HG03196 (cell line): ENCODE measurements around the gene PPP2CA.
"Not testable (repeated sequence)": the region's sequence is repeated elsewhere in the genome, so short reads cannot be mapped to it uniquely, and the experiment has no call there.

ENCODE experiments used
- ATAC-seq: cut with Tn5 transposase; IDR thresholded peaks from one replicate; pipeline ENCODE4 v1.9.1; 2021; ENCODE audit not compliant: unreplicated experiment

Gene PPP2CA

DNA sequence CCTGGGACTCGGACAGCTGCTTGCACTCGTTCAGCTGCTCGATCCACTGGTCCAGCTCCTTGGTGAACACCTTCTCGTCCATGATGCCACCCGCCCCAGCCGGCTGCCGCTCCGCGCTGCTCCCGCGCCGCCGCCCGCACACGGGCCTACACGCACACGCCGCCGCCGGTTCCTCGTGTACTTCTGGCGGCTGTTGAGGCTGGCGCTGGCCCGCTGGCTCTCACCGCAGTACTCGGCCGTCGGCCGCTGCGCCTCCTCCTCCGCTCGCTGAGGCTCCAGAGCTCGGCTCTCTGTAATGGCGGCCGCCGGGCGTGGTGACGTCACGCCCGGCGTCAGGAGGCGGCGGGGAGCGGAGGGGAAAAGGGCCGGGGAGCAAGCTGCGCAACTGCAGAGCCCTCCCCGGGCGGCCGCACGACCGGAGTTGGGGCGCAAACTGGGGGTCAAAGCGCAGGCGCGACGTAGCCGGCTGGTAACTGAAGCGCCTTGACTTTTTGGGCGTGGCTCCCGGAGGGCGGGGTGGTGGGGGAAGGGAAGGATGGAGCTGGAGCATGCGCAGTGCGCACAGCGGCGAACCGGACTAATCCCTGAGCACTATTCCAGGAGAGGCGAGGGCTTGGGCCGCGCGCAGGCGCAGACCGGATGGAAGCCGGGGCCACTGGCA lies at the start of gene PPP2CA:
PPP2CA (minus strand) TSS at position 294 of the 661 bp plus-strand sequence; CDS start at position 82, 212 bp downstream.
- peak; percentile 80 for ATAC-seq

DNA sequence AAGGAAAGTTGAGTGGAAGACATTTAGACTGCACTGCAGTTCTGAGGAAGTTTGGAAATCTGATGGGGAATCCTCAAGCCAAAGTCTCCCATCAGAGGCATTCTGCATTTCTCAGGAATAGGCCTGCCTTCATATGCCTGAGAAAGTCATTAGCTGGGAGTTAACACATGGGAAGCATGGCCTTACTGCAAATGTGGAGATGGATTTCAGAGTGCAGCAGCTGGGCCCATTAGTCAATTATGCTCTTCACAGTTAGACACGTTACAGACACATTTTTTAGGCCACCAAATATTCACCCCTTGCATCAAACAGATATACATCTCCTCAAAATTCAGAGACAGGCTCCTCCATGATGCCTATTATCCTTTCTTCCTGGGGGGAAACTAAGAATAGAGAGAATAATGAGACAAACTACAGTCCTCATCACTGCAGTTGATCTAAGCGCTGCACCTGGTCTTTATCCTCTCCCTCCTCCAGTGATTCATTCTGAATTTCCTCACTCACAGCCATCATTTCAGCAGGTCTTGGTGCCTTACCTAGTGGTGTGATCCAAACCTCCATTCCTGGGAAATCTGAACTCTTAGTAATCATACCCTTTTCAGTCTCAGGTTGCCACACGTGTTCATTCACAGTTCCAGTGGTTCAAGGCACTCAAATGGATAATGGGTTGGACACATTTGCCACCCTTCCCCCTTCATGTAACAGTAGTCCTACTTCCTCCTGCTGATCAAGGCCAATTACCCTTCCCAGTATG lies 47.9 kb upstream of the PPP2CA start:
- no peak for ATAC-seq

GRCh38 chr5:134271059-134271458 lies 45.2 kb upstream of the PPP2CA start:
- no peak for ATAC-seq

DNA sequence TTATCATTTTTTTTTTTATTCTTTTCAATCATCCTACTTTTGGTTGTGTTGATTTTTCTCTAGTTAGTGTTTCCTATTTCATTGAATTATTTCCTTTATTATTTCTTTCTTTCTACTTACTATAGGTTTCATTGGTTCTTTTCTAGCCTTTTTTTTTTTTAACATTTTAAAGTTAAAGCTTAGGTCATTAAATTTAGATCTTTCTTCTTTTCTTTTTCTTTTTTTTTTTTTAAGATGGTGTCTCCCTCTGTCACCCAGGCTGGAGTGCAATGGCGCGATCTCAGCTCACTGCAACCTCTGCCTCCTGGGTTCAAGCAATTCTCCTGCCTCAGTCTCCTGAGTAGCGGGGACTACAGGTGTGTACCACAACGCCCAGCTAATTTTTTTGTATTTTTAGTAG lies 43.0 kb upstream of the PPP2CA start:
- no peak for ATAC-seq

- no peak for ATAC-seq
Observed at GRCh38 chr5:134268019-134268601, 42.2 kb upstream of the PPP2CA start.

- no peak for ATAC-seq
Observed at GRCh38 chr5:134267366-134268018, 41.6 kb upstream of the PPP2CA start.

GRCh38 chr5:134263801-134264200 lies 37.9 kb upstream of the PPP2CA start:
- no peak for ATAC-seq

DNA sequence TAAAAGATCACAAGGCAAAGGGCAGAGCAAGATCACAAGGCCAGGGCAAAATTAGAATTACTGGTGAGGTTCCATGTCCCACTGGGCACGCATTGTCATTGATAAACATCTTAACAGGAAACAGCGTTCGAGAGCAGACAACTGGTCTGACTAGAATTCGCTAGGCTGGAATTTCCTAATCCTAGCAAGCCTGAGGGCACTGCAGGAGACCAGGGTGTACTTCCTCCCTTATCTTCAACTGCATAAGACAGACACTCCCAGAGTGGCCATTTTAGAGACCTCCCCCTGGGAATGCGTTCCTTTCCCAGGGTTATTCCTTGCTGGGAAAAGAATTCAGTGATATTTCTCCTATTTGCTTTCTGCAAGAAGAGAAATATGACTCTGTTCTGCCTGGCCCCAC lies 36.8 kb upstream of the PPP2CA start:
- ATAC-seq = not testable (repeated sequence)

GRCh38 chr5:134258896-134259295 lies 33.0 kb upstream of the PPP2CA start:
- ATAC-seq = no peak

DNA sequence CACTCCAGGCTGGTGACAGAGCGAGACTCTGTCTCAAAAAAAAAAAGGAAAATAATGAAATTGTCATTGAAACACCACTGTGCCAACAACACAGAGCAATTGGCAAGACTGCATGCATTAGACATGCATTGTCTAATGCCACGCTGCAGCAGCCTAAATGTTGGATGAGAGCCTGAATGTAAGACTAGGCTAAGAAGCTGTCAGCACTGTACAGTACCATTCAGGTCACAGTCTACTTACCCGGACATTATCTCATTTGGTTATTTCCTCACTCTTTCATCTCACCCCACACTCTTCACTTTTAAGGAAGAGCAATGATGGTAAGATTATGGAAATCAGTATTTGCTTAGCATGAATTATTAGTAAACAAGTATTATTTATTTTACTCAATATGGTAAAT lies 31.3 kb upstream of the PPP2CA start:
- no peak for ATAC-seq

- no peak for ATAC-seq
Observed at GRCh38 chr5:134255418-134256150, 29.7 kb upstream of the PPP2CA start.

DNA sequence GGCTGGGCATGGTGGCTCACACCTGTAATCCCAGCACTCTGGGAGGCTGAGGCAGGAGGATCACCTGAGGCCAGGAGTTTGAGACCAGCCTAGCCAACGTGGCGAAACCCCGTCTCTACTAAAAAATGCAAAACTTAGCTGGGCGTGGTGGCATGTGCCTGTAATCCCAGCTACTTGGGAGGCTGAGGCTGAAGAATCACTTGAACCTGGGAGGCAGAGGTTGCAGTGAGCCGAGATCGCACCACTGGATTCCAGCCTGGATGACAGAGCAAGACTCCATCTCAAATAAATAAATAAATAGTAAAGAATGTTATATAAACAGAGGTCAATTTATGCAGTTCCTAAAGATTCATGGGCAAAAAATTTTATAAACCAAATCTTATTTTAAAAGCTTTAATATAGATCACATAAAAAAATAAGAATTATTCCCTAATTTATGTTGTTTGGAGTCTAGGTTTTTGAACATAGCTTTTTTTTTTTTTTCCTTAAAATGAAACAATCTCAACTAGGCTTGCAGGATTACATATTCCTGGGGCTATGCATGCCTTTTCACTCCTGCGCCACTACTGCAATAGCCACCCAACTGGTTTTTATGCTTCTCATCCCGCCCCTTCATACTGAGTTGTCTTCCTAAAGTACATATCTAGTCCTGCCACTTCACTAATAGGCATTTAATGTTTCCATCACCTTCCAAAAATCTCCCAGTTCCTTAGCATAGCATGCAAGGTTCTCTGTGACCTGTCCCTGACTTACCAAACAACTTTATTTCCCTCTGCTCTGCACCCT lies 27.7 kb upstream of the PPP2CA start:
- ATAC-seq = not testable (repeated sequence)

- ATAC-seq = no peak
Observed at GRCh38 chr5:134252671-134253070, 26.8 kb upstream of the PPP2CA start.

- no peak for ATAC-seq
Observed at GRCh38 chr5:134250949-134251348, 25.1 kb upstream of the PPP2CA start.

DNA sequence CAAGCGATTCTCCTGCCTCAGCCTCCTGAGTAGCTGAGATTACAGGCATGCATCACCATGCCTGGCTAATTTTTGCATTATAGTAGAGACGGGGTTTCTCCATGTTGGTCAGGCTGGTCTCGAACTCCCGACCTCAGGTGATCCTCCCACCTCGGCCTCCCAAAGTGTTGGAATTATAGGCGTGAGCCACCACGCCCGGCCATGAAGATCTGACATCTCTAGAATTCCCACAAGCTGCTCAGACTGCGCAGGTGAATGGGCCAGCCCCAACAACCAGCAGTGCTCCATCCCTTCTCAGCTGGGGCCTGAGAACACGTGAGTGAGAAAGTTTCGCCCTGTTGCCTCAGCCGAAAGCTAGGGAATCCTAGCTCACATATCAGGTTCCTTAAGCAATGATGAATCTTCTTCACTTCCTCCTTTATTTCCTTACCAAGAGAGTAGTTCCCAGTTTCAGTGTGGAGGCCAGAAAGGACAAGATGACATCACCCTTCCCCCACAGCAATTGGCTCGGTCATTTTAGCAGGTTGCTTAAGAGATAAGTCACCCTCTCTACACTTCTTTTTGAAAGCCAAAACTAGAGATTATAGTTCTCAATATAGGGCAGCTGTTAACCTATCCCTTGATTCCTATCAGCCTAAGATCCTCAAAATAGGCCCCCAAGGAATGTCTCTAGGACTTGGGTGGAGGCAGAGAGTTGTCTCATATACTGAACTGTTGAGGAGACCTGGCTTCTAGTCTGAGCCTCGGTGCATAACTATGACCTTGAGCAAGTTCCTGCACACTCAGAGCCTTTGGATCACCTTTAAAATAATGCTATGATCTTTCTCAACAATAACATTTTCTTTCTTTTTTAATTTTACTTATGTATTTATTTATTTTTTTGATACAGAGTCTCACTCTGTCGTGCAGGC lies 23.9 kb upstream of the PPP2CA start:
- no peak for ATAC-seq

DNA sequence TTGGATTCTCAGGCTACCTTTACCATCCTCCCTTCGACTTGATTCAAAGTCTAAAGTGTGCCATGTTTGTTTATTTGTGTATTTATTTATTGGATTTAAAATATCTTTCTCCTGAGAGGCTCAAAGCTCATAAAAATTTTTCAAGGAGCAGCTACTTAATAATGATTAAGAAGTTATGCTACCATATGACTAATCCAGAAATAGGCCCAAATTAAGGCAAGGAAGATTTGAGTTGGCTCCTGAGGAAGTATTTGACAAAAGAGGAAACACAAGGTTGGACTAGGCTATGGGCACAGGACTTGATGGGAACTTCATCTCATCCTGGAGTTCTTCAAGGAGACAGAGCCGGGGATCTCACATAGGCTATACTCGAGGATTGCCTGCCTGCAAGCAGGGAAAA lies 22.4 kb upstream of the PPP2CA start:
- ATAC-seq = no peak

- ATAC-seq = no peak
Observed at GRCh38 chr5:134247428-134248224, 21.8 kb upstream of the PPP2CA start.

DNA sequence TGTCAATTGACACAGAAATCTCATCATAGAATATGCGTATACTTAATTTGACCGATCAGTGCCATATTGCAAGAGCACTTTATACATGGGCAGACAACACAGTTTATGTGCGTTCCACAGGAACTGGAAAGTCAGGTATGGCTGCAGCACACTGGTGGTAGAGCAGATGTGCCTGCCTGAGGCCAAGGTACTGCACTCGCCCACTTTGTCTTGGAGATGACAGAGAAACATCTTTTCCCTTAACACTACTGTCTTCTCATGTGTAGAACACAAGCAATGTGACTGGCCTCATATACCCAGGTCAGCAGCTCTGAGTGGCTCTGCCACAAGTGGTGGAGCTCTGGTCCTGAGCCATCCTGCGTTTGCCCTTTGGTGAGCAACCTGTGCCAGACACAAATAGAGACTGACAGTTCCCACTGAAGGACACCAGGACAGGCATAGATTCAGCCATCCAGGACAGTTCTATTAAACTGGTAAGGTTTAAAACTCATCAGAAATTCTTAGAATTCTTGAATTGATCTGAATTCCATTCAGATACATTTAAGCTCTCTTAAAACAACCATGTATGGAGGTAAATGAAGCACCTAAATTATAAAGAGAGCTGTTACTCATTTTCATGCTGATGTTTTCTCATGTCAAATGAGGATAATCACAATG lies 21.0 kb upstream of the PPP2CA start:
- ATAC-seq = no peak
